Stimulated activated CD8-positive, alpha-beta memory T cell treated with anti-CD3 and anti-CD28 coated beads, Interleukin-4, amount 100 ng/mL, for 1 hour (primary cell): Measurements from ENCODE around the gene HAUS5.
A peak's percentile ranks its signal among the peaks of the same experiment; 100 is the strongest.
"Not testable (repeated sequence)": the region's sequence is repeated elsewhere in the genome, so short reads cannot be mapped to it uniquely, and the experiment has no call there.

Experiments used
- DNase-seq, 2 donors: peaks; one replicate each; pipeline ENCODE4 v3.0.0-alpha.2; 2020; ENCODE audit warnings: low read depth in 2 of 2, low spot score in 1 of 2

HAUS5 gene

GRCh38 chr19:35642798-35643254, 30.3 kb downstream of the HAUS5 start:
- DNase-seq: no peak

DNA sequence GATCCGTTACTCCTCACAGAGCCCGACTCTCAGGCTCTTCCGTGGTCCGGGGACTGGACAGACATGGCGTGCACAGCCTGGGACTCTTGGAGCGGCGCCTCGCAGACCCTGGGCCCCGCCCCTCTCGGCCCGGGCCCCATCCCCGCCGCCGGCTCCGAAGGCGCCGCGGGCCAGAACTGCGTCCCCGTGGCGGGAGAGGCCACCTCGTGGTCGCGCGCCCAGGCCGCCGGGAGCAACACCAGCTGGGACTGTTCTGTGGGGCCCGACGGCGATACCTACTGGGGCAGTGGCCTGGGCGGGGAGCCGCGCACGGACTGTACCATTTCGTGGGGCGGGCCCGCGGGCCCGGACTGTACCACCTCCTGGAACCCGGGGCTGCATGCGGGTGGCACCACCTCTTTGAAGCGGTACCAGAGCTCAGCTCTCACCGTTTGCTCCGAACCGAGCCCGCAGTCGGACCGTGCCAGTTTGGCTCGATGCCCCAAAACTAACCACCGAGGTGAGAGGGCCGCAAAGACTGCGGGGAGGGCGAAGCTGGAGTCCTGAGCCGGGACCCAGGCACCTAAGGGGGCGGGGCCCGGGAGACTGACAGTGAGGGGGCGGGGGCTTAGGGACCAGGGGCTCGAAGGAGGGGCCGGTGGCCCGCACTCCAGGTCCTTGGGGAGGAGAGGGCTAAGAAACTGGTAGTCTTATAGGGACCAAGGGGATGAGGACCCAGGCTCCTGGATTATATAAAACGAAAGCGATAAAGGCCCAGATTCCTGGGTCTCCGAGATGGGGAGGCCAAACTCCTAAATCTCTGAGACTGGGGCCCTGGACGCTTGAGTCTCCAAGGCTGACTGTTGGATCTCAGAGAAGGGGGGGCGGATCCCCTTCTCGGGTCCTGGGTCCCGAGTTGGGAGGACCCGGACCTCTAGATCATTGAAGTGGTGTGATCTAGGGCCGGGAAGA, 31.0 kb downstream of the HAUS5 start:
- peak; percentile 61 to 66 for DNase-seq

DNA sequence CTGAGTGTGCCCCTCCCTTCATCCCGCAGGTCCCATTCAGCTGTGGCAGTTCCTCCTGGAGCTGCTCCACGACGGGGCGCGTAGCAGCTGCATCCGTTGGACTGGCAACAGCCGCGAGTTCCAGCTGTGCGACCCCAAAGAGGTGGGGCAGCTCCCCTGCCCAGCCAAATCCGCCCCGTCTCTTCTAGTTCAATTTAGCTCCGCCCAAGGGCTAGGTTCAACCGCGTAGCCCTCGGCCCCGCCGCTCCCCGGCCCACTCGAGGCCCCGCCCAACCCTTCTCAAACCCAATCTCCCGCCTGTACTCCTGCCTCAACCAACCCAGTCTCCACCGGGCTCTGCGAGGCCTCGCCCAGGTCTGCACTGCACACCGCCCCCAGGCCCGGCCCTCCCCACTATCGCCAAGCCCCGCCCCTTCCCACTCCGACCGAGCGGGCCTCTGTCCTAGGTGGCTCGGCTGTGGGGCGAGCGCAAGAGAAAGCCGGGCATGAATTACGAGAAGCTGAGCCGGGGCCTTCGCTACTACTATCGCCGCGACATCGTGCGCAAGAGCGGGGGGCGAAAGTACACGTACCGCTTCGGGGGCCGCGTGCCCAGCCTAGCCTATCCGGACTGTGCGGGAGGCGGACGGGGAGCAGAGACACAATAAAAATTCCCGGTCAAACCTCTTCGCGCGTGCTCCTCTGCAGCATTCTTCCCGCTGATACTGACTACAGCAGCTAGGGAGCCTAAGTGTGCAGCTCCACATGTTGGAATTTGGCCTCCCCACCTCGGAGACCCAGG, 31.9 kb downstream of the HAUS5 start:
- peak; percentile 80 to 89 for DNase-seq

GRCh38 chr19:35644987-35645679, 32.6 kb downstream of the HAUS5 start:
- DNase-seq: peak; percentile 23 to 49

DNA sequence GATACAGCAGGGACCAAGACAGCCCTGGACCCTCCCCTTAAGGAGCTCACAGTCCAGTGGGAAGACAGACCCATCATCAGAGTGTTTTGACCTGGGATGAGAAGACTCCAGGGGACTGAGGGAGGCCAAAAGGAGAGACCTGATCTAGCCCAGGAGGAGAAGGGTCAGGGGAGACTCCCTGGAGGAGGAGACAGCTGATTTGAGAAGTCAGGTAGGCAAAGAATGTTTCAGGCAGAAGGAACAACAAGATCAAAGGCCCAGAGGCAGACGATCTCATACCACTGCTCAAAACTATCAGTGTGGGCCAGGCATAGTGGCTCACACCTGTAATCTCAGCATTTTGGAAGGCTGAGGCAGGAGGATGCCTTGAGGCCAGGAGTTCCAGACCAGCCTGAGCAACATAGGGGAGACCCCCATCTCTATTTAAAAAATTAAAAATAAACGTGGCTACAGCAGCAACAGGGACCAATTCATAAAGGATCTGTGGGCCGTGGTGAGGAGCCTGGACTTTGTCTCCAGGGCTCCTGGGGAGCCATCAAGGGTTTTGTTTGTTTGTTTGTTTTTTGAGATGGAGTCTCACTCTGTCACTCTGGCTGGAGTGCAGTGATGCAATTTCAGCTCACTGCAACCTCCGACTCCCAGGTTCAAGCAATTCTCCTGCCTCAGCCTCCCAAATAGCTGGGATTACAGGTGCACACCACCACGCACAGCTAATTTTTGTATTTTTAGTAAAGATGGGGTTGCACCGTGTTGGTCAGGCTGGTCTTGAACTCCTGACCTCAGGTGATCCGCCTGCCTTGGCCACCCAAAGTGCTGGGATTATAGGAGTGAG, 33.4 kb downstream of the HAUS5 start:
- DNase-seq: no peak

- peak; percentile 60 to 87 for DNase-seq
These were observed 35.8 kb downstream of the HAUS5 start, which contains the start of gene COX6B1 for GRCh38 chr19:35648017-35648961. TSS of gene COX6B1 (plus strand) at chr19:35648323. CDS start at chr19:35651244, 2,921 bp downstream.

GRCh38 chr19:35650581-35650980, 38.0 kb downstream of the HAUS5 start:
- no peak for DNase-seq

GRCh38 chr19:35654828-35655227, 42.3 kb downstream of the HAUS5 start:
- DNase-seq: not testable (repeated sequence)

DNA sequence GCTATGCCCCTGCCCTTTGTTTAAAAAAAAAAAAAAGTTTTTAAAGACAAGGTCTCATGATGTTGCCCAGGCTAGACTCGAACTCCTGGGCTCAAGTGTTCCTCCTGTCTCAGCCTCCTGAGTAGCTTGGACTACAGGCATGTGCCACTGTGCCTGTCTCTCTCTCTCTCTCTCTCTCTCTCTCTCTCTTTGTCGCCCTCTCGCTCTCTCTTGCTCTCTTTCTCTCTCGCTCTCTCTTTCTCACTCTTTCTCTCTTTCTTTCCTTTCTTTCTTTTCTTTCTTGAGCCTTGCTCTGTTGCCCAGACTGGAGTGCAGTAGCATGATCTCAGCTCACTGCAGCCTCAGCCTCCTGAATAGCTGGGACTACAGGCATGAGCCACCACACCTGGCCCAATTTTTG, 43.1 kb downstream of the HAUS5 start:
- no peak for DNase-seq

DNA sequence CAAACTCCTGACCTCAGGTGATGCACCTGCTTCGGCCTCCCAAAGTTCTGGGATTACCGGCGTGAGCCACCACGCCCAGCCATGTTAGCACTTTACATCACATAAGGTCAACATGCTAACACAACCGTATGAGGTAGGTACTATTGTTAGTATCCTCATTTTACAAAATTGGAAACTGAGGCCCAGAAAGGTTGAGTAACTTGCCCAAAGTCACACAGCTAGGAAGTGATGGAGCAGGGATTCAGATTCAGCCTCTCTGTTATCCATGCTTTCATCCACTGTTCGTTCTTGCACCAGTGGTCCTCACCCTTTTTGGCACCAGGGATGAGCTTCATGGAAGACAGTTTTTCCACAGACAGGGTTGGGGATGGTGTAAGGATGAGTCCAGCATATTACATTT, 44.2 kb downstream of the HAUS5 start:
- DNase-seq: no peak

GRCh38 chr19:35657904-35658700, 45.6 kb downstream of the HAUS5 start:
- no peak for DNase-seq

DNA sequence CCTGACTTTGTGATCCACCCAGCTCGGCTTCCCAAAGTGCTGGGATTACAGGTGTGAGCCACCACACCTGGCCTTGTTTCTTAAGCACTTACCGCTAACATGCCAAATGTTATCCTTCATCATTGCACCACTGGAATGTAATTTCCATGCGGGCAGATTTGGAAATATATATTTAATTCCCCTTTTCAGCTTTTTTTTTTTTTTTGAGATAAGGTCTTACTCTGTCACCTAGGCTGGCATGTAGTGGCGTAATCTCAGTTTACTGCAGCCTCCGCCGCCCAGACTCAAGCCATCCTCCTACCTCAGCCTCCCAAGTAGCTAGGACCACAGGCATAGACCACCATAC, 49.4 kb downstream of the HAUS5 start:
- no peak for DNase-seq

DNA sequence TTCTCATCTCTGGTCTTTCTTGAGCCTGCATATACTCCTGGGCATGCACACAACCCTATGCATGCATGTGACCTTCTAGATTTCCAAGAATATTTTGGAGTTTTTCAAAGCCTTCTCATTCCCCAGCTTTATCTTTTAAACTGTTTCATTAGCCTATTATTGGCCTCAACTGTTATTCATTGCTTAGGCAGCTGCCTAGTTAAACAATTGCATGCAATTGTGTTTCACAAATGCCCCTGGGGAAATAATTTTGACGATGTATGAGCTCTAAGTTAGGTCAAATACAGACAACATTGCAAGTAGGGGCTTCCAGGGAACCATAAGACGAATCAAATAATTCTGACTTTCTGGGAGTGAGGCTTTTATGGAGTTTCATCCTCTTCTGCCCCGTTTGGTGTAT, 51.4 kb downstream of the HAUS5 start:
- no peak for DNase-seq

DNA sequence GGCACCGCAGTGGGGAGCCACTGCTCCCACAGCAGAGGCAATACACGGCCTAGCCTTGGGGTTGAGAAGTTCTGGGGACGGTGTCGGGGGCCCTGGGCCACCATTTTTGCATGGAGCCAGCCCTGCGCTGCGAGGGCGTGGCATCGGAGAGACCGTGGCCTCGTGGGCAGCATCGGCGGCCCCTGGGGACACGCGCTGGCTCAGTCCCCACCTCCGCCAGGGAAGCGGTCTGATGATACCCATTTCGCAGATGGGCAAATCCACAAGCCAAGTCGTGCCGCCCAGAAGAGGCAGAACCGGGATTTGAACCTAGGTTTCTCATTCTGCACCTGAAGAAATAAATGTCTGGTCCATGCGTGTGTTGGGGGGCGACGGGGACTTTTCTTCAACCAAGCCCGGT, 52.6 kb downstream of the HAUS5 start:
- no peak for DNase-seq

GRCh38 chr19:35665604-35666003, 53.1 kb downstream of the HAUS5 start:
- no peak for DNase-seq

DNA sequence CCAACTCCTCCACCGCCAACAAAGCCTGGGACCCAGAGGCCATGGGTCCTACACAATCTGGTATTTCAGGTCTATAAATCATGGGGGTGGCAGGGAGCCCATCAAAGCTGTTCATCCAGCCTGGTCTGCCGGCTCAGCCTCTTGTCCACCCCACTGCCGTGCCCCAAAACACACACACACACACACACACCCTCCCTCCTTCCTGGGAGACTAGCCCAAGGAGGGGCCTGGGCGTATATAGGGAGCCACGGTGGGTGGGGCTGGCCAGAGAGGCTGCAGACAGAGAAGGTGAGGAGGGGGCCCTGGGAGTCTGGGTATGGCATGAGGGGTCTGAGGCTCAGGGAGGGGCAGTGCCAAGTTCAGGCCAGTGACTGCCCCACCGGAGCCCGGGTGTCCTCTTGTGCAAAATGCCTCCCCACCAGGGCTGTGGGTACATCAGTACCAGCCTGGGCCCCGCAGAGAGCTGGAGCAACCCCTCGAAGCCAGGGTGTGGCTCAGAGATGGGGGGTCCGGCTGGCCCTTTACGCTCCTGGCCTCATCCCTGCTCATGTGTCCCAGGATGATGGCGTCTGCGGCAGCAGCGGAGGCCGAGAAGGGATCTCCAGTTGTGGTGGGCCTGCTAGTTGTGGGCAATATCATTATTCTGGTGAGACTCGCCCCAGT, 53.8 kb downstream of the HAUS5 start, which contains the start of gene UPK1A:
Gene UPK1A, plus strand, starts transcription at position 267 of the 663 bp plus-strand sequence. Its CDS starts 296 bp downstream, at position 563.
- no peak for DNase-seq

- DNase-seq: no peak
These were observed 57.0 kb downstream of the HAUS5 start for GRCh38 chr19:35669566-35669965.

DNA sequence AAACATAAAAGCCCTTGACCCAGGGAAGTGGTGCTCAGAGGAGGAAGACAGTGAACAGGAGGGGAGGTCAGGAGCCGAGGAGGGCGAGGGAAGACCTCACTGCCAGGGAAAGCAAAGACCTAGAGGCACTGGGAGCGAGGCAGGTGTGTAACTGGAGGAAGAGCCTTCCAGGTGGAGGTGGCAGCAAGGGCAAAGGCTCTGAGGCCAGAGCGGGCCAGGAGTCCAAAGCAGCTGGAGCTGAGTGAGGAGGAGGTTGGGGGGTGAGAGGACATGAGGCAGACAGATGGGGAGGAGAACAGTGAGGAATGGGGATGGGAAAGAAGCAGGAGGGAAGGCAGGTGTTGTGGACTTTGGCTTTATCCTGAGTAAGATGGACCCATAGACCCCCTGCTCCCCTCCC, 57.4 kb downstream of the HAUS5 start:
- DNase-seq: no peak
